Activated naive CD4-positive, alpha-beta T cell treated with anti-CD3 and anti-CD28 coated beads for 36 hours (primary cell): Measurements from ENCODE around the gene F7. TPM values are rescaled to one million over a fixed set of nuclear protein-coding genes. Genes with fewer than 3 reads are reported as not detected.
"Not testable (repeated sequence)": the region's sequence is repeated elsewhere in the genome, so short reads cannot be mapped to it uniquely, and the experiment has no call there.

Source experiments
- CTCF ChIA-PET: fragments of 350-600 bp; sonication (Branson Sonifier 250); formaldehyde crosslinking; loops from one replicate; lab custom pipeline; 2021; ENCODE audit warnings: antibody characterized with exemption; lab: Charles Lee
- DNase-seq: peaks from one replicate; pipeline ENCODE4 v3.0.0-alpha.2; 2020
- H3K27ac Mint-ChIP-seq: one replicate; pipeline ENCODE4 v1.8.0; 2021; ENCODE audit warnings: mild to moderate bottlenecking, mixed read lengths
- H3K27me3 Mint-ChIP-seq: one replicate; pipeline ENCODE4 v1.8.0; 2021; ENCODE audit warnings: low read depth, mixed read lengths
- H3K36me3 Mint-ChIP-seq: one replicate; pipeline ENCODE4 v1.8.0; 2021; ENCODE audit warnings: low read depth, mixed read lengths
- H3K4me1 Mint-ChIP-seq: one replicate; pipeline ENCODE4 v1.8.0; 2021; ENCODE audit warnings: low read depth, mixed read lengths
- H3K4me3 Mint-ChIP-seq: one replicate; pipeline ENCODE4 v1.8.0; 2021; ENCODE audit warnings: mild to moderate bottlenecking, moderate library complexity, mixed read lengths
- H3K9me3 Mint-ChIP-seq: one replicate; pipeline ENCODE4 v1.8.0; 2021; ENCODE audit warnings: mixed read lengths
- intact Hi-C: fragments of 100-400 bp; cut with micrococcal nuclease; formaldehyde crosslinking; loops from one replicate; pipeline ENCODE4 v1.15.1; 2023
- total RNA-seq, 2 experiments: library from RNA; stranded (reverse); gene quantifications; one replicate each; pipeline ENCODE4 v1.2.3, GENCODE V29; 2021

F7 gene
- total RNA-seq, 2 experiments from 2014 or later, result 0.35 to 0.62 TPM

DNA sequence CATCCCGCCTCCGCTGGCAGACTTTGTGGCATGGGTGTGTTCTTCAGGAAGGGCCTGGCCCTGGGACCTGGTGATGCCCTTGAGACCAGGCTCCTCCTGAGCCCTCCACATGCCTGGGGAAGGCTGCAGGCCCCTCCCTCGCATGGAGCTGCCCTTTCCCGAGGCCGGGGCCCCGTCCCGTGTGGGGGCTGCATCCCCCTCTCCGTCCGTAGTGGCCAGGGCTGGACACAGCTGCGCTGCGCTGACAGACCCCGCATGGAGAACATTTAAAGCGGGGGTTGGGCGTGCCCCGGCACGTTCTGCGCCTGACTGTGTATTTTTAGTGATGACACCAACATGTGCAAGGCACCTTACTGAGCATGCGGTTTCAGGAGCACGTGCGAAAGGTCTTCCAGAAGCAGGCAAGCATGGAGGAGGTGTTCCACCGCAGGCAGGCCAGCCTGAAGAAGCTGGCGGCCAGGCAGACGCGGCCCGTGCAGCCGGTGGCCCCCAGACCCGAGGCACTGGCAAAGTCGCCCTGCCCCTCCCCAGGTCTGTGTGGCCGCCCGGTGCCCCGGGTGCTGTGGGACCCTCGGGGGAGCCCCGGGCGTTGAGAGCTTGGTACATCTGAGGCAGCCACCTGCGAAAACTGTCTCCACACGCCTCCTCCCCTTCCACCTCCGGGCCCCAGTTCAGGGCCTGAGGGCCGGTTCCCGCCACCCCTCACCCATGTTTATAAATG lies 28.8 kb upstream of the F7 start:
- CTCF ChIA-PET, result no interaction called here

DNA sequence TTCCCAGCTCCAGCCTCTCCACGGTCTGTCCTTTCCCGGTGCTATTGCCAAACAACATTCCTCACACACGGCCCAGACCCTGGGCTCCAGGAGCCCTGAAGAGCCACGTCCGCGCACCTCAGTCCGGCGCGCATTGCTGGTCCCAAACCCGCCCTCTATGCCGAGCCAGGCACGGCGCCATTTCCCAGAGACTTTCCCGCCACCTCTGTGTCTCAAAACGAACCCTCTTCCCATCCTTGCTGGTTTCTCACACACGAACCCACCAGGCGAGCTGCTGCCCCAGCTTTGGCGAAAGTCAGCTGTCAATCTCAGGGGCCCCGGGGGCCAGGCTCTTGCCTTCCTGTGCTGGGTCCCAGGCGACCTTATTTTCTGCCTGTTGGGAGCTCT lies 28.0 kb upstream of the F7 start:
- no peaks in the 10 kb centered on the region for H3K9me3 Mint-ChIP-seq
- CTCF ChIA-PET, result no interaction called here
- H3K27ac Mint-ChIP-seq, result no peak overlapping the region
- intact Hi-C loops, result no loop called here
- no peak overlapping the region for H3K4me3 Mint-ChIP-seq
- peaks cover 5% of the 10 kb centered on the region for H3K36me3 Mint-ChIP-seq
- no peaks in the 10 kb centered on the region for H3K4me1 Mint-ChIP-seq
- DNase-seq, result no peak
- H3K27me3 Mint-ChIP-seq, result no peaks in the 10 kb centered on the region

More for the DNA sequence above, 28.8 kb upstream of the F7 start:
- H3K36me3 Mint-ChIP-seq, result peaks cover 5% of the 10 kb centered on the region
- H3K4me1 Mint-ChIP-seq, result no peaks in the 10 kb centered on the region
- H3K4me3 Mint-ChIP-seq, result no peak overlapping the region
- H3K27ac Mint-ChIP-seq, result no peak overlapping the region
- DNase-seq, result no peak
- no peaks in the 10 kb centered on the region for H3K9me3 Mint-ChIP-seq
- intact Hi-C loops, result no loop called here
- no peaks in the 10 kb centered on the region for H3K27me3 Mint-ChIP-seq

DNA sequence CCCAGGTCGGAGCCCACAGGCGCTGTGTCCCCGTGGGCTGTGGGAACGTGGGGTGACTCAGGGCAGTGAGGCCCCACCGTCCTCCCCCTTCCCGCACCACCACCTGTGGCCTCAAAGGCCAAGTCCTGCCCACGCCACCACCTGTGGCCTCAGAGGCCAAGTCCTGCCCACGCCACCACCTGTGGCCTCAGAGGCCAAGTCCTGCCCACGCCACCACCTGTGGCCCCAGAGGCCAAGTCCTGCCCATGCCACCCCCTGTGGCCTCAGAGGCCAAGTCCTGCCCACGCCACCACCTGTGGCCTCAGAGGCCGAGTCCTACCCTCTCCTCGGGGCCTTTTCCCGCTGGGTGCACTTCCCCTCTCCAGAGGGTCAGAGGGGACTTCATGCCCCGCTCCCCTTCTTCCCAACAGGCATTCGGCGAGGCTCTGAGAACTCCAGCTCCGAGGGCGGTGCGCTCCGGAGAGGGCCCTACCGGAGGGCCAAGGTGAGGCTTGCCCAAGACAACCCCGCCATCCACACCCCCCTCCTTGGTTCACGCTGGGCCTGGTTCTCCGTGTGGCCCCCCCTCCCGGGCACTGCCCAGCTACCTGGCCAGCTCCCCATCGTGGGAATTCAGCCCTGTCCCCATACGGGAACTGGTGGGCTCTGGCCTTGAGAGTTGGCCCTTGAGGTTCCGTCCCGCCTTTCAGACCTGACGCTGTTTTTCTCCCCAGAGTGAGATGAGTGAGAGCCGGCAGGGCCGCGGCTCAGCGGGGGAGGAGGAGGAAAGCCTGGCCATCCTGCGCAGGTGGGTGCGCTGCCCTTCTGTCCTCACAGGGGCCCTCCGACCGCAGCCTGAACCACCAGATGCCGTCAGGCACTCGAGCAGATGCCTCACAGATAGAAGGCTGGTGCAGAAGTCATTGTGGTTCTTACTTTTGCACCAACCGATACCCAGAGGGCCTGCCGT lies 27.4 kb upstream of the F7 start:
- DNase-seq, result no peak
- Mint-ChIP-seq H3K9me3 (no peaks in the 10 kb centered on the region), H3K4me3 (no peak overlapping the region), H3K27me3 (no peaks in the 10 kb centered on the region), H3K36me3 (peaks cover 3% of the 10 kb centered on the region), H3K27ac (no peak overlapping the region), H3K4me1 (no peaks in the 10 kb centered on the region)
- intact Hi-C loops, result no loop called here
- CTCF ChIA-PET, result no interaction called here

DNA sequence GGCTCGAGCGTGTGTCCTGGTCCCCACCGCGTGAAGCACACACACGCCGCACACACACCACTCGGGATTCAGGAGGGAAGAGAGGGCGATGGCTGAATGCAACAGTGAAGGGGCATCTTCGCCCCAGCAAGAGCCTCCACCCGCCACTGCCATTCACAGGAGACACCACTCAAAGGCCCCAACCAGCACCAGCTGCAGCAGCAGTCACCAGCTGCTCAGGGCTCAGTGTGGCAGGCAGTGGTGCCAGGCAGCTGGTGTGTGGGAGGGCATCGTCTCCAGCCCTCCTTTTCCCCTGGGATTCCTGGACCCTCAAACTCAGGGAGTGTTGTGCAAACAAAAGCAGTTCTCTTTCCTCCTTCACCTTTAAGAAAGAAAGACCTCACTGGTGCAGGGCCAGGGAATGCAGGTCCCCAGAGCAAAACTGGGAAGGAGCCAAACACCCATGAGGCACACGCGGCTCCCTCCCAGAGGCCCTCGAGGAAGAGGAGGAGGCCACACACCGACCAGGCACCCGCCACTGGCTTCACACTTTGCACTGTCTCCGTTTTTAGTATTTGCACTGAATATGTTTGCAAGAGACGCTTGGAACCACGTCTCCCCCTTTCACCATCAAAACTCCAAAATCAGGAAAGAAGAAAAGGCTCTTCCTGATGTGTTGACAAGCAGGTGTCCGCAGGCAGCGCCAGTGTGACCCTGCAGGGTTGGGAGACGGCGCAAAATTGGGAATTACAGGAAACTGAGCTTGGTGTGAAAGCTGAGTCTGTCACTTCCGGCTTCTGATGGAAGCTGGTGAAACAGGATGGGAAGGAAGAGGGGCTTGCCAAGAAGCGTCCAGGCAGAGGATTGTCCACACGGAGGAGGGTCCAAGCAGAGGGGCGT lies 26.4 kb upstream of the F7 start:
- Mint-ChIP-seq H3K4me1 (no peaks in the 10 kb centered on the region), H3K27ac (no peak overlapping the region), H3K4me3 (no peak overlapping the region), H3K9me3 (no peaks in the 10 kb centered on the region), H3K36me3 (peaks cover 3% of the 10 kb centered on the region), H3K27me3 (no peaks in the 10 kb centered on the region)
- DNase-seq, result no peak
- CTCF ChIA-PET, result no interaction called here
- intact Hi-C loops, result no loop called here

DNA sequence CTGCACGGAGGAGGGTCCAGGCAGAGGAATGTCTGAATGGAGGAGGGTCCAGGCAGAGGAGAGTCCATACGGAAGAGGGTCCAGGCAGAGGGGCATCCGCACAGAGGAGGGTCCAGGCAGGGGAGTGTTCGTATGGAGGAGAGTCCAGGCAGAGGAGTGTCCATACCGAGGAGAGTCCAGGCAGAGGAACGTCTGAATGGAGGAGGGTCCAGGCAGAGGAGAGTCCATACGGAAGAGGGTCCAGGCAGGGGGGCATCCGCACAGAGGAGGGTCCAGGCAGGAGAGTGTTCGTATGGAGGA lies 25.9 kb upstream of the F7 start:
- H3K4me1 Mint-ChIP-seq, H3K27ac Mint-ChIP-seq, H3K9me3 Mint-ChIP-seq, H3K4me3 Mint-ChIP-seq, H3K27me3 Mint-ChIP-seq, intact Hi-C loops, H3K36me3 Mint-ChIP-seq, DNase-seq: not testable (repeated sequence)
- CTCF ChIA-PET, result interaction anchor here (1.3 kb wide), 1 partner anchor 11 kb away, joined by 3 read pairs; no protein-coding TSS in a partner anchor

DNA sequence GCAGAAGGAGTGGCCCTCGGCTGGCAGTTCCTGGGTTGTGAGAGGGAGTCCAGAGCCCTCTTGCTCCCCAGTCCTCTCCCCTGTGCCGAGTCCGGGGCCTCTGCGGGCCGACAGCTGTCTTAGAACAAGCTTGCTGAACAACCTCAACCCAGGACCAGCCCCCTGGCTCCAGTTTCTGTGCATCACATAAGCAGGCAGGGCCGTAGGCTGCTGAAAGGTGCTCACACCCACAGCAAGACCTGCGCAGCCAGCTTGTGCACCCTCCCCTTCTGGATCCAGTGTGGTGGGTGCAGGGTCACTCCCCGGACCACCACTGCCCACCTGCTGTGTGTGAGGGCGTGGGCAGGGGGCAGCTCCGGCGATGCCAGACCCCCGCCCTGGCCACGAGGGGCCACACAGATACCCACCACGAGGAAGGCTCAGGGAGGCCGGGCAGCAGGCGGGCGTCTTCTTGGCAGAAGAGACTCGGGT lies 25.2 kb upstream of the F7 start:
- DNase-seq, result no peak
- Mint-ChIP-seq H3K4me1 (no peaks in the 10 kb centered on the region), H3K36me3 (peaks cover 3% of the 10 kb centered on the region), H3K4me3 (no peak overlapping the region), H3K27me3 (no peaks in the 10 kb centered on the region), H3K9me3 (no peaks in the 10 kb centered on the region), H3K27ac (no peak overlapping the region)
- intact Hi-C loops, result no loop called here
- CTCF ChIA-PET, result interaction anchor here (1.3 kb wide), 1 partner anchor 10 kb away, joined by 3 read pairs; no protein-coding TSS in a partner anchor

DNA sequence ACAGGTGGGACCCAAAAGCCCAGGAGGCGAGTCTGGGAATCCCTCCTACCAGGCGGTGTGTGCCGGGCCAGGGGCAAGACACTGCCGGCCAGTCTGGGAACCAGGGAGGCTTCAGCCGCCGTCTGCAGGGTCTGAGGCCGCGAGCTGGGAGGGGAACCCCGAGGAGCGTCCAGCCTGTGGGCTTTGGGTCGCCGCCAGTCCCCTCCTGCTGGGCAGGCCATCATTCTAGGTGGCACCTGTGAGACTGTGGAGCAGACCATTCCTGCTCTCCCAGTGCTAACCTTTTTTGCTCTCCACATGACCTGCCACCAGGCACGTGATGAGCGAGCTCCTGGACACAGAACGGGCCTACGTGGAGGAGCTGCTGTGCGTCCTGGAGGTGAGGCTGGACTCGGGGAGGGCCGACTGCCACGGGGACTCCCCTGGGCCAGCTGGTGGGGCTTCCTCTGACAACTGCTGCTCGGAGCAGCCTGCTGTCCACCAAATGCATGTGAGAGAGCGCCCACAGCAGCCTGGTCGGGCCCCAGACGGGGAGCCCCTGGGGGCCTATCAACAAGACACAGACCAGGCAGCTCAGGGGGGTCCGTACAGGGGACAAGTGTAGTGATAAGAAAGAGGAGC lies 24.6 kb upstream of the F7 start:
- peaks cover 3% of the 10 kb centered on the region for H3K36me3 Mint-ChIP-seq
- H3K4me3 Mint-ChIP-seq, result no peak overlapping the region
- no peaks in the 10 kb centered on the region for H3K9me3 Mint-ChIP-seq
- DNase-seq, result no peak
- no peaks in the 10 kb centered on the region for H3K4me1 Mint-ChIP-seq
- intact Hi-C loops, result no loop called here
- H3K27me3 Mint-ChIP-seq, result no peaks in the 10 kb centered on the region
- H3K27ac Mint-ChIP-seq, result no peak overlapping the region
- CTCF ChIA-PET, result interaction anchor here (1.3 kb wide), 1 partner anchor 9 kb away, joined by 3 read pairs; no protein-coding TSS in a partner anchor

- intact Hi-C loops, result no loop called here
- no peak for DNase-seq
- Mint-ChIP-seq H3K36me3 (peaks cover 2% of the 10 kb centered on the region), H3K9me3 (no peaks in the 10 kb centered on the region), H3K4me1 (no peaks in the 10 kb centered on the region), H3K27me3 (no peaks in the 10 kb centered on the region), H3K4me3 (no peak overlapping the region), H3K27ac (no peak overlapping the region)
- CTCF ChIA-PET, result no interaction called here
Measured at GRCh38 chr13:113082198-113083021, 23.2 kb upstream of the F7 start.

- Mint-ChIP-seq H3K4me3 (no peak overlapping the region), H3K27me3 (no peaks in the 10 kb centered on the region), H3K36me3 (no peaks in the 10 kb centered on the region), H3K4me1 (no peaks in the 10 kb centered on the region), H3K9me3 (no peaks in the 10 kb centered on the region), H3K27ac (no peak overlapping the region)
- DNase-seq, result no peak
- CTCF ChIA-PET, result no interaction called here
- intact Hi-C loops, result no loop called here
Measured at GRCh38 chr13:113083022-113083373, 22.6 kb upstream of the F7 start.

DNA sequence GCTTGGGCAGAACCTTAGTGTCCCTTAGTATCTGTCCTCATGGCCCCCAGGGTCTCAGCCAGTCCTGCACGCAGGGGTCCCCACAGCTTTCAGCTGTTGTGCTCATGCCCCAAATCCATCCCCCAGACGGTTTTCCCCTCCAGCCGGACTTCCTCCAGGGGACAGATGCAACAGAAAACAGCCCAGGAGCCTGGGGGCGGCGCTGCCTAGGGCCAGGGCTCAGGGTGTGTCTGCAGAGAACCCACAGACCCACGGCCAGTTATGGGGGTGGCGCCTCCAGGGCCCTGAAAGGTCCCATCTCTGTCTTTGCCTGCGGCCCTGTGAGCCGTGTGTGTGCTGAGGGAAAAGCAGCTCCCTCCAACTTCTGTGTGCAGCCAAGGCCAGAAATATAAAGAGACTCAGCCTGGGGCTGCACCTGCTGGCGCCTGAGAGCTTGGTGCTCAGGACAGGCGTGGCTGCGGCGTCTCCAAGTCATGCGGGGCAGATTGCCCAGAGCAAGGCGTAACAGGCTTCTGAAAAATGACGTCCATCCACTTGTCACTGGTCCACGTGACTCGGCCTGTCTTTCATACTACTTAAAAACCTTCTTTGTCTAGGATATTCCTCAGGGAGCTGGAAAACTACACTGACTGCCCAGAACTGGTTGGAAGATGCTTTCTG lies 22.1 kb upstream of the F7 start:
- intact Hi-C loops, result no loop called here
- Mint-ChIP-seq H3K27me3 (no peaks in the 10 kb centered on the region), H3K4me3 (no peak overlapping the region), H3K4me1 (no peaks in the 10 kb centered on the region), H3K36me3 (no peaks in the 10 kb centered on the region), H3K27ac (no peak overlapping the region), H3K9me3 (no peaks in the 10 kb centered on the region)
- CTCF ChIA-PET, result no interaction called here
- no peak for DNase-seq
